ENCODE measurements around the gene TTC9. TPM values are rescaled to one million over a fixed set of nuclear protein-coding genes. Genes with fewer than 3 reads are reported as not detected.

TTC9 gene
- total and polyA plus RNA-seq, 10 of the 15 experiments (the other 5 are each of a cell fraction or from before 2014, with no cell fraction given): 0.87 to 15.8 (median 7.8) TPM

GRCh38 chr14:70600382-70601157, 41.1 kb upstream of the TTC9 start, which contains the start of gene MED6 (continued):
- TF ChIP-seq MTA3 (IDR thresholded peaks at IDR 0.05; ENCODE audit: borderline replicate concordance, low read length) (no peak), SP1 (IDR thresholded peaks at IDR 0.05; ENCODE audit: low read depth, low read length) (no peak), RELB (IDR thresholded peaks at IDR 0.05; ENCODE audit: low read depth) (peak; percentile 100), CUX1 (IDR thresholded peaks at IDR 0.05; ENCODE audit: insufficient replicate concordance, low read depth, low read length) (no peak), CTCF (IDR thresholded peaks at IDR 0.05 in 2 of 3, conservative IDR thresholded peaks at IDR 0.05 in 1 of 3; ENCODE audit: control insufficient read depth in 2 of 3, extremely low read depth in 1 of 3, insufficient read depth in 1 of 3, low read depth in 3 of 3, low read length in 3 of 3) (no peak), NFYA (IDR thresholded peaks at IDR 0.05; ENCODE audit: borderline replicate concordance, low read depth, low read length) (no peak), WRNIP1 (IDR thresholded peaks at IDR 0.05; ENCODE audit: borderline replicate concordance, low read depth, low read length) (no peak), ZBTB11 (CRISPR knock-in tag; IDR thresholded peaks at IDR 0.05) (no peak), CEBPB (IDR thresholded peaks at IDR 0.05; ENCODE audit: borderline replicate concordance in 1 of 2, low read depth in 2 of 2, low read length in 2 of 2) (no peak), ZBTB40 (IDR thresholded peaks at IDR 0.05; ENCODE audit: borderline replicate concordance) (peak; percentile 94)

All from GM12878 (cell line).